ENCODE results near the gene TBX20.
"Not testable (repeated sequence)": the region's sequence is repeated elsewhere in the genome, so short reads cannot be mapped to it uniquely, and the experiment has no call there.

TBX20 gene

DNA sequence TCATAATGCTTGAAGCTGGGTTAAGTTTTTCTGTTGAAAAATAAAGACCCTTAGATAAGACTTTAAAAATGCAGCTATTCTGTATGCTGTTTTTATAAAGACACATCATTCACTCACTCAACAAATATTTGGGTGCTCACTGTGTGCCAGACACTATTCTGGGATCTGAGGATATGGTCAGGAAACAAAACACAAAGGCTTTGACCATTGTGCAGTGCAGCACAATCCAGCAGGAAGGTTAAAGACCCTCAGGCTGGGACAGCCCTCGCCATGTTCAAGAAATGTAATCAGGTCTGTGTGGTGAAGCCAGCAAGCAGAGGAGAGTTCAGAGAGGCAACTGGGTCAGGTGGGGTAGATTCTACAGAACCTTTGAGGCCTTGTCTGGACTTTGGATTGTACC, 31.5 kb downstream of the TBX20 start:
- DNase-seq (ENCODE audit: low read depth in 2 of 3, low spot score in 1 of 3): not testable (repeated sequence)

DNA sequence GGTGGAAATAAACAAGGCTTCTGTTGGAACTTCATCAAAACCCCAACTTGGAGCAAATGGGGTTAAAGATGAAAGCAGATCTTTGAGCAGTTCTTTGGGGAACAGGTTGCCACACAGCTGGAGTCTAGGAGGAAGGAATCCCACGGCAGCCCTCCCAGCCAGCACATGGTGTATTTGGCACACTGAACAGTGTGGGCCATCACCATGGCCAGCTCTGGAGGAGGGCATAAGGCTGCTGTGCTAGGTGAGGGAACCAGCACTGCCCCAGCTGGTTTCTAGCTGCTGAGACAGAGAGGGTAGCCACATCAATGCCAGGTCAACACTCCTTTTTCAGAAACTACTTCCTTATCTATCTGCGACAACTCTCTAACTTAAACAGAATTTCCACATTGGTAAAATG, 33.7 kb downstream of the TBX20 start:
- DNase-seq (ENCODE audit: low read depth in 2 of 3, low spot score in 1 of 3): not testable (repeated sequence)

DNA sequence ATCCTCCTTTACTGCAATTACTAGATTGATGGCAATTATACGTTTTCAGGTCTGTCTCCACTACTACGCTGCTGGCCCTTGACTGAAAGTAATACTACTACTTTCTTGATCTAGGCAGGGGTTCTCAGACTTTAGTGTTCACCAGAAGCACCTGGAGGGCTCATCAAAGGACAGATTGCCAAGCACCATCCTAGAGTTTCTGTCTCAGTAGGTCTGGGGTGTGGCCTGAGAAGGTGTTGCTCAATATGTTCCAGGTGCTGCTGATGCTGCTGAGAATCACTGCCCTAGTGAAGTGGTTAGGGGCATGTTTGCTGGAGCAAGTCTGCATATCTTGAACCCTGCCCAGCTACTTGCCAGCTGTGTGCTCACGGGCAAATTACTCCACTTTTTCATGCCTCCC, 37.9 kb downstream of the TBX20 start:
- DNase-seq (ENCODE audit: low read depth in 2 of 3, low spot score in 1 of 3): not testable (repeated sequence)

DNA sequence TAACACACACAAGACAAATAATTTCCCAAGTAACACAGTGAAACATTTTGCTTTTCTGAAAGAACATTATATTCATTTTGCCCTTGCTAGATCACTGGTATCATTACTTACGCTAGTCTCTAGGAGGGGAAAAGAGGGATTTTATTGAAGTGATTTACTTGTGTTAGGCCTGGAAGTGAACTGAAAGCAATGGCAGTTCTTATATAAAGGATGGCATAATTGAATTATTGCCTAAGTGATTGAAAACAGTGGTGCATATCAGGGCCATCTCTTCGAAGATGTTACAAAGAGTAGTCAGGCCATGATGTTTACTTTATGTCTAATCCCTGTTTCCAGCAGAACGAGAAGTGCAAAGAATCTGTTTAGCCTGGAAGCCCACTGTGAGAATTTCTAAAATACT, 38.8 kb downstream of the TBX20 start:
- not testable (repeated sequence) for DNase-seq (ENCODE audit: low read depth in 2 of 3, low spot score in 1 of 3)

DNA sequence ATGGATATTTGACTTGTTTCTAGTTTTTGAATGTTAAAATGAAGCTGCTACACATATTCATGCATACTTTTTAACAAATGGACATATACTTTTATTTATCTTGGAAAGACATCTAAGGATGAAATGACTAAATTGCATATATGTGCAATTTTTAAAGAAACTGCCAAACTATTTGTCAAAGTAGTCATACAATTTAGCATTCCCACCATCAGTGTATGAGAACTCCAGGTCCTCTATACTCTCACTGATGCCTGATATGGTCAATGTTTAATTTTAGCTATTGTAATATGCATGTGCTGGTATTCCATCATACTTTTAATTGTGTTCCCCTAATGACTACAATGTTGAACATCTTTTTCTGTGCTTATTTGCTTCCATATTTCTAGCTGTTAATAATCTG, 47.0 kb downstream of the TBX20 start:
- DNase-seq (ENCODE audit: low read depth in 2 of 3, low spot score in 1 of 3): not testable (repeated sequence)

DNA sequence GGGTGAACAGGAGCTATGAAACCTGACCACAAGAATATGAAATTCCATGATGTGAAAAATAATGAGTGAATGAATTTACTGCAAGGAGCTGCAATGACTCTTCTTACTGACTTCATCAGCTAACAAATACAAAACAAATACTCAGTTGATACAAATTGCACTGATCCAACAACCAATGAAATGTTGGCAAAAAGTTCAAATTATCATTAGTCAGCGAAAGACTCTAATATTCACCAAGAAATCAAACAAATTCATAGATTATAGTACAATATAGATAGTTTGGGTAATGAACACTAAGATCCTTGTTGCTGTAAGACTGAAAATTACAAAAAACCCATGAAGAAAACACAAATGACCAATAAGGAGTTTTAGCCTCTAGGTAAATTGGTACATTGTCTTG, 49.0 kb downstream of the TBX20 start:
- DNase-seq (ENCODE audit: low read depth in 2 of 3, low spot score in 1 of 3): not testable (repeated sequence)

DNA sequence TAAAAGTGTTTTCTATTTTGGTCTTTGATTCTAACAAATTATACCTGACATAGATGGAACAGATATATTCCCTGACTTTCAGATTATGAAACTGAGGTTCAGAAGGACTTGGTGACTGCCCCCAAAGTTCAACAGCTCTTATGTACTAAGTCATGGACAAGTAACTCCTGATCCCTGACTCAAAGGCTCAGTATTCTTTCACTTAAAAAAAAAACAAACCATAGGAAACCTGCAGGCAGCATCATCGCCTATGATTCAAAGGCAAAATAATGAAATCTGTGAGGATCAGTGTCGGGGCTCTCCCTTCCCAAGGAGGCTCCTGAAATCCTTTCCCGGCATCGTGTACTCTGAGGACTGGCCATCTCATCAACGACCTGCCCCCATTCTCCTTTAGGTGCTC, 49.9 kb downstream of the TBX20 start:
- DNase-seq (ENCODE audit: low read depth in 2 of 3, low spot score in 1 of 3): not testable (repeated sequence)

DNA sequence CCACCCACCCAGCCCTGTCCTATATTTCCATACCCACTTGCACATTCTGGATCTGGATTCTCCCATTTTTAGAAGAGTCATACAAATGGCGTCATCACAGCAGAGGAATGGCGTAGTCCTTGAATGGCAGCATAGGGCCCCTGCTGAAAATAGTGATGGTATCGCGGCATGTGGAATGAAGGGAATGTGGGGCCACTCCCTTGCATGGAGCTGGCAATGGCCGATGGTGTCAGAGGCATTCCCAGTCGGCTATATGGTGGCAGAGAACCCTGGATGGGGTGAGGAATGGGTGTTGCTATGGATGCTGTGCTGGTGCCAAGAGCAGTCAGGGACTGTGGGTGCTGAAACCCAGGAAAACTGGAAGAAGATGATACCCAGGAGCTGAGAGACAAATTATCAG, 51.5 kb downstream of the TBX20 start:
- not testable (repeated sequence) for DNase-seq (ENCODE audit: low read depth in 2 of 3, low spot score in 1 of 3)

DNA sequence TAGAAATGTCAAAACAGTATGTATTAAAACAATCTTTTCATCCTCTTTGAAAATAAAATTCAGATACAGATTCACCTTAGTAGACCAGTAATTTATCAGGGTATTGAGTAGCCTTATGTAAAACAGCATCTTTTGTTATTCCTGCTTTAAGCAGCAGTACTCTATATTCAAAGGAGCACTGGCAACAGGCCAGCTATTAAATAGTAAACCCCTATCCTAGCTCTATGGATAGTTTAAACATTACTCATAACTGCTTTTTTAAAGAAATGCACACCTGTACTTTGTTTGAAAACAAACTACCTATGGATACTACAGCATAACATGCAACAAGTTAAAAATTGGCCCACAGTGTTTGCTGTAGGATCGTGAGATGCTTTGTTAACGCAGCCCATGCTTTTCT, 53.7 kb downstream of the TBX20 start:
- DNase-seq (ENCODE audit: low read depth in 2 of 3, low spot score in 1 of 3): not testable (repeated sequence)

DNA sequence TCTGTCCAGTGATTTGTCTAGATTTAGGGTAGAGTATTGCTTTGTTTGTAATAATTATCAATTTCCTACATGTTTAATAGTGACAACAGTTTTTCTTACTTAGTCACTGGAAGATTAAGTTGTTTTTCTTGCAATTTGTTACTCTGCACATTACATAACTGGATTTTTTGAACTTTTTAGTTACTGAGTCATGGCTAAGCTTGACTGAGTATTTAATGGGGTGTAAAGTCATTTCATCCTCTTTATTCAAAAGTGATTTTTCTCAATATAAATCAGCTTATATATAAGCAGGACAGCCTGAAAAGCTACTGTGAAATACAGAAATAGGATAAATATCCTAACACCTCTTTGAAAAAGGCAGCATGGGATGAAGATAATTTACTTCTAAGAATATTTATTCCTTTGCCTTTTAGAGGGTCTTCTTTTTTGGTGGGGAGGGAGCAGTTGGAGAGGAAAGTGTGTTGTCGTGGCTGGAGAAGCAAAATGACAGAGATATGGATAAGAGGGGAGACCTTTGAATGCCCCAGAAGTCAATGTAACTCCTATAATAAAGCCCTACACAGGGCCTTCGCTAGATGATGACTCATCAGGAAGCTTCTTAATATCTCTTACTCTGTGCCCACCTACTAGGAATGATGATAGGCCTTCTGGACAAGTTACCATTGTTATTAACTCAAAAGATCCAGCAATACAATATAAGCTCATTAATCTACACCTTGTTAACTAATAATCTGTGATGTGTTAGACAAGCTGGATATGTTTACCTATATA, 55.3 kb downstream of the TBX20 start:
- DNase-seq (ENCODE audit: low read depth in 2 of 3, low spot score in 1 of 3): not testable (repeated sequence)

DNA sequence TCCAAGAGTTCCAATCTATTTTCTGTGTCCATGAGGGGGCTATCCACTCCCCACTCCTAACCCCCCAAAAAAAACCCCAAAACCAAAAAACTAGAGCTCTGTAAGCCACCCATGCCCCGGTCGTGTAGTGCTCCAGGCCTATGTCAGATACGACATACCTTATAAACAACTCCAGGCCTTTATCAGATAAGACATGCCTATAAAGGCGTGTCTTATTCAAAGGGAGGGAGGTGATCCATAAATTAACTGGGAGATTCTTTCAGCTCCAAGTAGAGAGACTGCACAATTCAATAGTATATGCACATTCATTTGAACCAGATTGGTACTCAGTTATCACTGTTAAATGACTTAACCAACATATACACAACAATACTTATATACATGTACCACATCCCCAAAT, 62.3 kb downstream of the TBX20 start:
- not testable (repeated sequence) for DNase-seq (ENCODE audit: low read depth in 2 of 3, low spot score in 1 of 3)

DNA sequence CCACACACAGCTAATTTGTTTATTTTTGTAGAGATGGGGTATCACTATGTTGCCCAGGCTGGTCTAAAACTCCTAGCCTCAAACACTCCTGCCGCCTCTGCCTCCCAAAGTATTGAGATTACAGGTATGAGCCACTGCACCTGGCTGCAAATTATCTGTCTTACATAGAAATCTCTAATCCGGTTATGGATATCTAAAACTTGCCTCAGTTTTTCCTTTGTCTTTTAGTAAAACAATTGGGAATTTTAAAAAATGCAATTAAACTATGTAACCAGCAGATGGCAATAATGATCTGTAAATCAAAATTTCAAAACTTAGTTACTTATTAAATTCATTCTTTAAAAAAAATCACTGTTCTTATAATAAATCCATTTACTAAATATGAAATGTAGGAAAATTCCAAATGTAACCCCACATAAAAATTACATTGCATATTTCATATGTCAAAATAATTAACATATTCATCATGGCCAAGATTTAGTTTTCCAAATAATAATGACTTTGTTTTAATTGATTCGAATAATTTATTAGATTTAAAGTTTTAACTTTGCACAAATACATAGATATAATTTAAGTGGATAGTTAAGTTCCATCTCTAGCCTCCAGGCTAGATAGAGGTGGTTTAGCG, 63.6 kb downstream of the TBX20 start:
- not testable (repeated sequence) for DNase-seq (ENCODE audit: low read depth in 2 of 3, low spot score in 1 of 3)

DNA sequence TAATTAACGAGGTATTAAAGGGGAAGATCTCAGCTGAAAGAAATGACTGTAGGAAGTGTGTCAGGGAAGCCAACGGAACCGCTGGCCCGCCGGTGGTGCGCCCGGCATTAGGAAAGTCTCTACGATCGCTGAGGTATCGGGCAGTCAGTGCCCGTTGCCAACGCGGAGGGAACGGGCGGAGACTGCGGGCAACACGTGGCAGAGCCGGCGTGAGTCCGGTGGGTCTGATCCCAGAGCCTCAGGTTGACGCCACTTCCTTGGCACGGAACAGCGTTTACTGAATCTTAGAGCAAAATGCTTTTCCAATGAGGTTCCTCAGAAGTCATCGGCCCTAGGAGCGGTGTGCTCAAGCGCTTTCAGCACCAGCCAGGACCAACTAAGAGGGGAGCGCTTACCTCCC, 67.1 kb downstream of the TBX20 start:
- DNase-seq (ENCODE audit: low read depth in 2 of 3, low spot score in 1 of 3): not testable (repeated sequence)

DNA sequence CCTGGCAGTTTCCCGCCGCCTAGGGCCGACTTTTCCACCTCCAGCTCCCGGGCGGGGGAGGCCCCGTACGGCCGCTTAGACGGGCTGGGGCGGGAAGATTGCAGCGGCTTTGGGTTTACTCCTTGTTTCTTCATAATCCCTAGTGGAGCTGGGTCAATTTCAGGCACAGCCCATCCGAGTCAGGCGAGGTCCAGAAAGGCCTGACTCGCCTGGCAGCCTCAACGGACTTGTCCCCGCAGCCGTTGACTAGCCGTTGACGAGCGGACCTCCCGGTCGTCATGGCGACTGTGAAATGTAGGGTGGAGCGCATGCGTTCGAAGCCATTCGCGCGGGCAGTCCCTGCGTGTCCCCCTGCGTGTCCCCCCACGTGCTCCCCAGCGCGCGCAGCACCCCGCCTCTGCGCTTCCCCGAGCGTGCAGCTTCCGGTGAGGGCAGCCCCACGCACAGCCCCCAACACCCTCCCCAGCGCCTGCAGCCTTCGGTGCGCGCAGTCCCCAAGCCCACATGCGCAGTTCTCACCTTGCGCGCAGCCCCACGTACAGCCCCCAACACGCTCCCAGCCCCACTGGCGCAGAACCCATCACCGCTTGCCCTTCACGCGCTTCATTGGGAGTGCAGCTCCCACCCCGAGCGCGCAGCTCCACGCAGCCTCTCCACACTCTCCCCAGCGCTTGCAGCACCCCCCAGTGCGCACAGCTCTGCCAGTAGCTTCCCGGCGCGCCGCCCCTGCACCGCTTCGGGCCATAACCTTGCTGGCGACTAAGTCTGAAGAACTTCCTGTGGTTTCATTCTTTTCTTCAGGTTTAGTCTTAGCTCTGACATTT, 67.8 kb downstream of the TBX20 start:
- DNase-seq (ENCODE audit: low read depth in 2 of 3, low spot score in 1 of 3): no peak

DNA sequence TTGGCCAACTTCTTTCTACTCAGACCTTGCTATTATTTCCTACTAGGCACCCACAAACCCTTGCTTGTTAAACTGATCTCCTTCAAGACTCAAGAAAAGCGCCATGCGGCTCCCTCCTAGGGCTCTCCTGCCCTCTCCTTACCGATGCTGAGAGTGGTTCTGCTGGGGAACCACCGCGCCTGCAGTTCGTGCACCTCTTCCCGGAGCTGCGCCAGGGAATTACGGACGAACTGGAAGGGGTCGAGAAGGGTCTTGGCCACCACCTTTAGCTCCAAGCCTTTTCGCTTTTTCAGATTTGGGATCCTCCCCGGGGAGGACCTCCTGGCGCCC, 68.4 kb downstream of the TBX20 start:
- not testable (repeated sequence) for DNase-seq (ENCODE audit: low read depth in 2 of 3, low spot score in 1 of 3)

DNA sequence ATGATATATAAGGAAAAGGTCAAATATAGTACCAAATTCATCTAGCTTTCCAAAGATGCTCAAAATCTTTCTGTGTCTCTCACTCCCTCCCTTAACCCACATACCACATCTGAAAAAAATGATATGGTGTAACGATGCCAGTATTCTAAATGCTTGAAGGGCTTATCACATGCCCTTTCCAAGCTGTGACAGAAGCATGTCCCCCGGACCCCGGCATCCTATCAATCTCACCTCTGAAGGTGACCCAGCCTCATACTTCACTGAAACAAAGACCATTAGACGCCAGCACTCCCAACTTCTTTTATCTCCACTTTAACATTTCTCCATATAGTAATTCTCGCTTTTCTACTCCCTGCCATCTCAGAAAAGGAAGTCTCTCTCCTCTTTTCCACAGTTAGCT, 68.9 kb downstream of the TBX20 start:
- DNase-seq (ENCODE audit: low read depth in 2 of 3, low spot score in 1 of 3): not testable (repeated sequence)

DNA sequence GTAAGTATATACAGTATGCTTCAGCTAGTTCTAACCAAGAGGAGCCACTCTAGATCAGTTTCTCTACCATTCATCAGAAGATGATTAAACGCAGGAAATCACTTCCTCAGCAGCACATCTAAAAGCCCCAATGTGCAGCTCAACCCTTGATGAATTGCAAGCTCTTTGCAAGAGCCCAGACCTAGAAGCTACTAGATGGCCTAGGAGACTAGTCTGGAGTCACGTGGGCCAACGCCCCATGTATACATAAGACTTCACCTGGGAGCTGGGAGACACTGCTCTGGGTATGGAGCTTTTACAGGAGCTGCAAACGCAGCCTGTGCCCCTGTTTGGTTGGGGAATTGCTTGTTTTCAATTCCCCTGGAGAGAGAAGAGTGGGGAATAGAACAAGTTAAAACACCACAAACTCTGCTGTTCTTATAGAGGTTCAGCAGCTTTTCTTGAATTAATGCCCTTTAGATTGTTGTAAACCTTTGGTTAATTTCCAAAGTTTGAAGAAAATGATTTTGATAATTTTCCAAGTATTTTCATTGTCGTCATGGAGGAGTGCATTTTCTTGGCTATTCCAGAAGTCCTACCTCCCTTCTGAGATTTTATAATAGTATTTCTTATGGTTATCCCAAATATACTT, 69.9 kb downstream of the TBX20 start:
- DNase-seq (ENCODE audit: low read depth in 2 of 3, low spot score in 1 of 3): not testable (repeated sequence)

DNA sequence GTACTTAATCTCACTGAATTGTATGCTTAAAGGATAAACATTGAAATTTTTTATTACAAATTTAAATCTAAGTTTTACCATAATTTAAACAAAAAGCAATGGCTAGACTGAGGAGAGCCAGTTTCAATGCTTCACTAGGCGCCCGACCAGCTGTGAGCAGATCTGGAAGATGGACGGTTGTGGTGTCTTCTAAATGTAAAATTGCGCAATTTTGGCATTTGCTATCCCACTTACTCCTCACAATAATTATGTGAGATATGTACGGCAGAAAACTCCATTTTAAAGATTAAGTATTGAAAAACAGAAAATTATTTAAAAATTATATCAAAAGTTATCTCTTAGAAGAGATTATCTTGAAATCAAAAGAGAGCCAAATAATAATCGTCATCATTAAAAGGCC, 73.2 kb downstream of the TBX20 start:
- DNase-seq (ENCODE audit: low read depth in 2 of 3, low spot score in 1 of 3): not testable (repeated sequence)

DNA sequence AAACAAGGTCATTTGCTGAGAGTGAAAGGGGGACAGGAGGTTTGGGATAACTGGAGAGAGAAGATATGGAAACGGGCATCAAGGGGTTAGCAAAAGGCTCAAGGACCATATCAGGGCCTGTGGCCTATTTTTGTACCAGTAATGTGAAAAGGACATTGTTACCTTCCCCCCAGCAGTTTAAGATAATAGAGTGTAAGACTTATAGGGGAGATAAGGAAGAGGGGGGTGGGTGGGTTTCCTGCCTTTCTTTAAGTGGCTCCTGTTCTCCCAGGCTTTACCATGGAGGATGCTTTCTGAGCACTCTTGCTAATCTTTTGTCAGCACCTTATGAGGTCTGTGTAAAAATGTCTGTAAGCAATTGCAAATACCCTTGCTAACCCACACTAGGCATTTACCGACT, 80.7 kb downstream of the TBX20 start:
- DNase-seq (ENCODE audit: low read depth in 2 of 3, low spot score in 1 of 3): not testable (repeated sequence)

DNA sequence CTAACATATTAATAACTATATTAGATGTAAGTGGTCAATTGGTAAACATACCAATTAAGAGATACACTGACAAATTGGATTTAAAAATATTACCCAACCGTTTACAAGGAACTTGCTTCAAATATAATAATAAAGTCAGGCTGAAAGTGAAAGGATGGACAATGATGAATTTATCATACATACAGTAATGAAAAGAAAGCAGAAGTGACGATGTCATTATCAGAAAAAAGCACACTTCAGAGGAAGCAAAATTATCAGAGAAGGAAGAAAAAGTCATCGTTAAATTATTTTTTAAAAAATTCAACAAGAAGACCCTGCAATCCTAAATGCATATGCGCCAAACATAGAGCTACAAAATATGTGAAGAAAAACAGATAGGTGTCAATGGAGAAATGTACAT, 81.8 kb downstream of the TBX20 start:
- not testable (repeated sequence) for DNase-seq (ENCODE audit: low read depth in 2 of 3, low spot score in 1 of 3)

DNA sequence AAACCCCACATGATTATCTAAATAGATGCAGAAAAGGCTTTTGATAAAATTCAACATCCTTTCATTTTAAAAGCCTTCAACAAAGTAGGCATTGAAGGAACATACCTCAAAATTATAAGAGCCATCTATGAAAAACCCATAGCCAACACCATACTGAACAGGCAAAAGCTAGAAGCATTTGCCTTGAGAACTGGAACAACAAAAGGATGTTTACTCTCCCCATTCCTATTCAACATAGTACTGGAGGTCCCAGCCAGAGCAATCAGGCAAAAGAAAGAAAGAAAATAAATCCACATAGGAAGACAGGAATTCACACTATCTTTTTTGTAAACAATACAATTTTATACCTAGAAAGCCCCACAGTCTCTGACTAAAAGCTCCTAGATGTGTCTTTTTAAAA, 86.2 kb downstream of the TBX20 start:
- DNase-seq (ENCODE audit: low read depth in 2 of 3, low spot score in 1 of 3): not testable (repeated sequence)
